T47D (cell line): ENCODE data around the gene C4BPA.

Source experiments
- DNase-seq, 2 experiments: peaks; one replicate each; pipeline versions ENCODE4 v3.0.0 to v3.0.0-alpha.2; 2011 to 2012; ENCODE audit warnings: low read depth in 1 of 2, low spot score in 1 of 2
- JUND ChIP-seq: IDR thresholded peaks from 2 replicates; pipeline ENCODE4 v1.6.1; 2012; ENCODE audit warnings: low read depth
- in situ Hi-C: cut with HindIII; loops from 2 replicates; pipeline ENCODE4 v1.10.0; 2016; ENCODE audit warnings: low sequenced_read_pairs, low pct_unique_long_range_greater_than_20kb

Gene C4BPA

GRCh38 chr1:207081088-207081487, 22.9 kb upstream of the C4BPA start:
- no peak for TF ChIP-seq JUND
- in situ Hi-C loops: no loop called here
- no peak for DNase-seq

- TF ChIP-seq JUND: no peak
- in situ Hi-C loops: no loop called here
- DNase-seq: no peak
These were observed 22.2 kb upstream of the C4BPA start for GRCh38 chr1:207081806-207082205.

GRCh38 chr1:207084232-207084631, 19.8 kb upstream of the C4BPA start:
- no peak for TF ChIP-seq JUND
- DNase-seq: no peak
- in situ Hi-C loops: no loop called here

GRCh38 chr1:207084701-207085180, 19.3 kb upstream of the C4BPA start:
- in situ Hi-C loops: no loop called here
- peak; percentile 34 to 88 for DNase-seq
- no peak for TF ChIP-seq JUND

- DNase-seq: no peak
- no peak for TF ChIP-seq JUND
- in situ Hi-C loops: no loop called here
These were observed 18.1 kb upstream of the C4BPA start for GRCh38 chr1:207085887-207086286.

GRCh38 chr1:207088161-207088560, 15.9 kb upstream of the C4BPA start:
- DNase-seq: no peak
- TF ChIP-seq JUND: no peak
- in situ Hi-C loops: no loop called here

- peak in 1 of 2 experiments; percentile 76 for DNase-seq
- in situ Hi-C loops: no loop called here
- no peak for TF ChIP-seq JUND
These were observed 15.1 kb upstream of the C4BPA start, which contains the start of gene C4BPB for GRCh38 chr1:207088701-207089626. C4BPB (plus strand) TSS chr1:207088860; CDS start chr1:207089532, 672 bp downstream.

- TF ChIP-seq JUND: no peak
- in situ Hi-C loops: no loop called here
- no peak for DNase-seq
These were observed 14.2 kb upstream of the C4BPA start for GRCh38 chr1:207089627-207090355.

- DNase-seq: no peak
- in situ Hi-C loops: no loop called here
- TF ChIP-seq JUND: no peak
These were observed 12.7 kb upstream of the C4BPA start for GRCh38 chr1:207091200-207091908.

GRCh38 chr1:207093944-207094343, 10.1 kb upstream of the C4BPA start:
- no peak for TF ChIP-seq JUND
- in situ Hi-C loops: no loop called here
- no peak for DNase-seq

- in situ Hi-C loops: no loop called here
- no peak for DNase-seq
- no peak for TF ChIP-seq JUND
These were observed 6.1 kb upstream of the C4BPA start for GRCh38 chr1:207097871-207098324.

GRCh38 chr1:207101720-207102119, 2.3 kb upstream of the C4BPA start:
- DNase-seq: no peak
- TF ChIP-seq JUND: no peak
- in situ Hi-C loops: no loop called here

- in situ Hi-C loops: no loop called here
- no peak for TF ChIP-seq JUND
These were observed 1.9 kb upstream of the C4BPA start for GRCh38 chr1:207102146-207102545.

More at GRCh38 chr1:207102146-207102545, 1.9 kb upstream of the C4BPA start:
- DNase-seq: no peak
